ENCODE results near the gene PDSS1. TPM values are rescaled to one million over a fixed set of nuclear protein-coding genes. Genes with fewer than 3 reads are reported as not detected.

The PDSS1 gene
- total RNA-seq, 1 donor: 2.4 TPM

DNA sequence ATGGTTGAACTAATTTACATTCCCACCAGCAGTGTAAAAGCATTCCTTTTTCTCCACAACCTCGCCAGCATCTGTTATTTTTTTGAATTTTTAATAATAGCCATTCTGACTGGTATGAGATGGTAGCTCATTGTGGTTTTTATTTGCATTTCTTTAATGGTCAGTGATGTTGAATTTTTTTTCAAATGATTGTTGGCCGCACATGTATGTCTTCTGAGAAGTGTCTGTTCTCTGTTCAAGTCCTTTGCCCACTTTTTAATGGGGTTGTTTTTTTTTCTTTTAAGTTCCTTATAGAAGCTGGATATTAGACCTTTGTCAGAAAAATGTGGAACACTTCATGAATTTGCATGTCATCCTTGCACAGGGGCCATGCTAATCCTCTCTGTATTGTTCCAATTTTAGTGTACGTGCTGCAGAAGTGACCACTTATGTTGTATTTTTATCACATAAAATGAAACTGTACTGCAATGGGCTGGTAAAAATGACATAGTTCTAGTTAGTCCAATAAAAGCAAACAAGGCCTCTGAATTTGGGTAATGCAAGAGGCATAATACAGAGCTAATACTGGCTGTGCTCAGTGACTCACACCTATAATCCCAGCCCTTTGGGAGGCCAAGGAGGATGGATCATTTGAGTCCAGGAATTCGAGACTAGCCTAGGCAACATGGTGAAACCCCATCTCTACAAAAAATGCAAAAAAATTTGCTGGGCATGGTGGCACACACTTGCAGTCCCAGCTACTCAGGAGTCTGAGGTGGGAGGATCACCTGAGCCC, 92.9 kb downstream of the PDSS1 start:
- H3K27me3 ChIP-seq (ENCODE audit: insufficient read depth, low read length): no peaks in the 10 kb centered on the region
- peaks cover 9% of the 10 kb centered on the region for H3K4me1 ChIP-seq (ENCODE audit: insufficient read depth, low read length)
- no peaks in the 10 kb centered on the region for H3K9me3 ChIP-seq (ENCODE audit: low read depth, low read length)
- H3K4me3 ChIP-seq (ENCODE audit: low read length): no peak overlapping the region

DNA sequence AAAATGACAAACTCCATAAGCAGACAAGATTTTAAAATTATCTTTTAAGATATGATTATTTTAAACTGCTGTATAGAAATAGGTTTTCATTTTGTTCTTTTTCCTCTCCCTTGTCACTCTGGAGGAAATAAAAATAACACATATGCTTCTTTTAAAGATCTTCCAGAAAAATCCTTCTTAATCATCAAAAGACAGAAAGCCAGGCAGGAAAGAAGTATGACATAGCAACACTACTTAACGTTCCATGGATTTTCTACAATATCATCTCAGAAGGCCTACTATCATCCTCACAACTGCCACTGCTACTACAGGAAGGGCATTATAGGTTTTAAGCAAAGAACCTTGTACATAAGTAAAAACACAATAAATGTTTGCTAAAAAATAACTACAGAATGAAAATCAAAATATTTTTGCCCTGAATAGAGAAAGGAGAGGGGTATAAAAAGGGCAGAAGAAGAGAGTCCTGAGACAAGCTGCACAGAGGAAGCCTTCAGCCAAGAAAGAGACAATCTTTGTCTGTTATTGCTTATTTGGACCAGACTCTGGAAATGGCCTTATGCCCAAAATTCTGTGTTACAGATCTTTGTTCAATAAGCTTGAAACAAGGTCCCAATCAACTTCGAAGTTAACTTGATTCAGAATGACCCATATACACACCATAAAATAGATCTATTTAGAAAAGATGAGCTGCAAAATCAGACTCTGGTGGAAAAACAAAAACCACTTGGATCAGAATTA, 95.4 kb downstream of the PDSS1 start:
- H3K4me1 ChIP-seq (ENCODE audit: insufficient read depth, low read length): peaks cover 10% of the 10 kb centered on the region
- H3K27me3 ChIP-seq (ENCODE audit: insufficient read depth, low read length): no peaks in the 10 kb centered on the region
- H3K4me3 ChIP-seq (ENCODE audit: low read length): no peak overlapping the region
- peaks cover 7% of the 10 kb centered on the region for H3K9me3 ChIP-seq (ENCODE audit: low read depth, low read length)

Other genes with a start within 250 kb of the PDSS1 start
- gene ABI1, start 163.3 kb downstream of the PDSS1 start, total RNA-seq: 100 TPM

Measured in mononuclear cell (primary cell).